ENCODE data around the gene PAWR.

GRCh38 chr12:79547044-79547734 lies 143.6 kb downstream of the PAWR start:
- no peak for TF ChIP-seq CTCF (IDR thresholded peaks at IDR 0.05)
- TF ChIP-seq POLR2A (IDR thresholded peaks at IDR 0.05): no peak
- TF ChIP-seq POLR2AphosphoS5 (IDR thresholded peaks at IDR 0.05): peak in 1 of 3 donors; percentile 76

Measured in breast epithelium (tissue), 3 donors.